Adipose tissue (tissue), 3 donors: ENCODE results near the gene GABRB1. TPM values are rescaled to one million over a fixed set of nuclear protein-coding genes. Genes with fewer than 3 reads are reported as not detected.

Experiments
- H3K27ac ChIP-seq: one replicate; pipeline ENCODE4 v1.5.1; 2013; ENCODE audit warnings: low read depth, low read length
- WGBS, 3 donors: extraction: QIAGEN DNeasy Blood & Tissue Kit; methylation state at CpG; one replicate each; pipeline ENCODE4 v1.1.7; 2013; 5-methylcytosine and 5-hydroxymethylcytosine counted together
- polyA plus RNA-seq, 3 donors: library from polyadenylated mRNA; stranded (reverse); fragments of 200-250 nt; gene quantifications; one replicate each; pipeline ENCODE4 v1.2.3, GENCODE V29; 2013
- donor health status: healthy with polysubstance abuse.
- donor health status: Bipolar disorder and iron deficiency.
- donor health status: healthy.

GABRB1 gene
- polyA plus RNA-seq, 3 donors = 0.22 TPM; not detected in 2

DNA sequence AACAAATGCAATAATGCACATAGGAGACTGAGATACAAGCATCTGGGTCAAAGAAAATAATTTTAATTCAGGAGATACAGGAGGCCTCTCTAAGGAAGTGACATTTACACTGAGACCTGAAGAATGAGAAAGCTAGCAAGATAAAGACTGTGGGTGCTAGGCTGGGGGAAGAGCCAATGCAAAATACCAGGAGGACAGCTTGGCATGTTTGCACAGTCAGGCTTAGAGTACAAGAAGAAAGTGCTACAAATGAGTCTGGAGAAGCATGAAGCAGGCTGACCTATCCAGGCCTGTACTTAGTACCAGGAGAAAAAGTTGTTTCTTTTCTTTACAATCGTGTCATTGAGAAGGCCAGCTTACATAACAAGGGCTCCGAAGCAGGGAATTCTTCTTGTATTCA is 56.9 kb downstream of the GABRB1 start:
- 46 to 77% (median 75%) methylated on average over 2 of the region's 2 CpGs for WGBS, 3 donors
- H3K27ac ChIP-seq = no peak overlapping the region

- H3K27ac ChIP-seq = no peak overlapping the region
- 50 to 84% (median 83%) methylated on average over 1 of the region's 1 CpG for WGBS, 3 donors
These were observed 64.5 kb downstream of the GABRB1 start for GRCh38 chr4:47095884-47096283.

GRCh38 chr4:47101453-47101852 is 70.1 kb downstream of the GABRB1 start:
- H3K27ac ChIP-seq = no peak overlapping the region
- 48 to 56% (median 48%) methylated on average over 1 of the region's 1 CpG for WGBS, 3 donors

- 77 to 86% (median 78%) methylated on average over 1 of the region's 1 CpG for WGBS, 3 donors
- H3K27ac ChIP-seq = no peak overlapping the region
These were observed 73.6 kb downstream of the GABRB1 start for GRCh38 chr4:47104986-47105385.

DNA sequence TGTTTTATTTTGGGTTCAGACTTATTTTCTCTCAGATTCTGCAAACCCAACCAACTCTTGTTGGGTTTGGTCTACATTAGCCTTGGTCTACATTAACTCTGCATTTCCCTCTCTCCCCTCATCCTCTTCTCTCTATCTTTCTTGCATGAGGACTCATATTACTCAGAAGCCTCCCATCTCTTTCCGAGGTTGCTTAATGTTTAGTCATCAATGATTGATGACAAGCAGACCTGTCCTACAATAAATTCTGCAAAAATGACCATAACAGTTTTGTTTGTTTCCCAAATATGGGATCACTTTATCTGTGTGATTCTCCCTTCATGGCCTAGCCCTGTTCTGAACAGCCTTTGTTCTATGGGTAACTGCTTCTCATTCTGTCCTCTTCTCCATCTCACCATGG is 75.2 kb downstream of the GABRB1 start:
- no peak overlapping the region for H3K27ac ChIP-seq
- 35 to 52% (median 44%) methylated on average over 1 of the region's 1 CpG for WGBS, 3 donors

- H3K27ac ChIP-seq = no peak overlapping the region
- WGBS, 3 donors = 79 to 90% (median 82%) methylated on average over 2 of the region's 2 CpGs
These were observed 78.0 kb downstream of the GABRB1 start for GRCh38 chr4:47109379-47109778.

- no peak overlapping the region for H3K27ac ChIP-seq
- 88 to 93% (median 92%) methylated on average over 1 of the region's 1 CpG for WGBS, 3 donors
These were observed 79.3 kb downstream of the GABRB1 start for GRCh38 chr4:47110546-47111132.

DNA sequence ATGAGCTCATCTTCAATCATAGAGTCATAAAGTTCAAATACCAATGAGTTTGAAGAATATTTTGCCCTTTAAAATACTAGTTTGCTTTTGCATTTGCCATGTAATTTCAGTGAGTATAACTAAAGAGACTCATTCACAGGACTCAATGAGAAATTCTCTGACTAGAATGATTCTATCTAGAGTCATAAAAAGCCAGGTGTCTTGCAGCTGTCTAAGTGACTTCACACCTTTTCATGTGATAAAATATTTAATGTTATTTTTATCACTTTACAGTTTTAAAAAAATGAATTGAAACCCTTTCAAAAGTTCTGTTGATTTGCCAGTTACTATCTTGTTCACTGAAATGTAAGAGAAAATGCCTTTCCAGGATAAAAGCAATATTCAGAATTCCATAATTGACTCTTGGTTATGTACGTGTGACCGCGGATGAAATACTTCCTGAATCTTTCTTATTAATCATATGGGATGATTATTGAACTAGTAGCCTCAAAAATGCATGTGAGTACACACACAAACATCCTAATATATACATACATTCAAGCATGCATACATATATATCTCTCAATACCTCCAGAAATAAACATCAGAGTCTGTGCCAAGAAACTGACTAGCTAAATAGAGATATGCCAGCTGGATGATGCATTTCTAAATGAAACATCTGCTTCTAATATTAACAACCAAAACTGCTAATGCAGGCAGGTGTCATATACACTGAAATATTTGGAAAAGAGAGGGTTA is 87.0 kb downstream of the GABRB1 start:
- no peak overlapping the region for H3K27ac ChIP-seq
- 52 to 63% (median 56%) methylated on average over 3 of the region's 3 CpGs for WGBS, 3 donors

DNA sequence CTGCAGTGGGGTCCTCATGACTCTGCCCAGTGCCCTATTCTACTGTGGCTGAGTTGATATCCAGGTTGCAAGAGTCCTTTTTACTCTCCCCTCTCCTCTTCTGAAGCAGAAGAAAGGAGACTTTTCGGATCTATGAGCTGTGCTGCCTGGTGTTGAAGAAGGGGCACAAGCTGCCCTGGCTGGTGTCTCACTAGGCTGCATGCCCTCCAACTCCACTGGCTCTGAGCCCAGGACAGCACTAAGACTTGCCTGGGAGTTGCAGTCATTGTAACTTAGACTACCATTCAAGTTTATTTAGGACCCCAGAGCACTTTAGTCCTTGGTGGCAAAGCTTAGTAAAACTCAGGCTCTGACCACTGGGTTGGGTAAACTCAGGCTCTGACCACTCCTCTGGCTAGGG is 89.4 kb downstream of the GABRB1 start:
- WGBS, 3 donors = 60 to 84% (median 73%) methylated on average over 1 of the region's 1 CpG
- no peak overlapping the region for H3K27ac ChIP-seq

DNA sequence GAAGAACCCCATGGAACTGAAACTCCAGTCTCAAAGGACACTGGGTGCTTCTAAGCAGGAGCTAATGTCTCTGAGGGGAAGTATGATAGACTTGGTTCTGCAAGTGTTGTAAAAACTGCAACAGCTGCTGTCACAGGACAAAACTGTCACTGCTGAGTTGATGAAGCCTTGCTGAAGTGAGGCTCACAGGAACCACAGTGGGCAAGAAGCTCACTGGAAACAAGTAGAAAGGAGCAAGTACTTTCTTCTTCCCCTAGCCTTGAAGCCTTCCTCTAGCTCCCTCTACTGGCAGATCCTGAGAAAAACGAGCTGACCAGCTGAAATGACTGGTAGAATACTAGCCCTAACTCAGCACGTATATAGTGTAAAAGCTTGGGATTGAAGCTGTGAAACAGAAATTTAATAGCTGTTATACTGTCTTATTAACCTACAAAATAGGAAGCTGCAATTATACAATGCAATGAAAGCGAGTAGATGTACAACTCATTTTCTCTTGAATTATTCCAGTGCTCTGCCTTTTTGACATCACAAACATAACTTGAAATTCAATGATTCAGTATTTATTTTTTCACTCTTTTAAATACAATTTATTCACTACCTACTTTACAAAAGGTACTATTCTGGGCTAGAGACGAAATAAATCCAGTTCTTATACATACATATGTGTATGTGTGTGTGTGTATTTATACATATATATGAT is 91.4 kb downstream of the GABRB1 start:
- no peak overlapping the region for H3K27ac ChIP-seq
- 3 to 15% (median 8%) methylated on average over 4 of the region's 4 CpGs for WGBS, 3 donors

GRCh38 chr4:47128991-47129390 is 97.6 kb downstream of the GABRB1 start:
- H3K27ac ChIP-seq = no peak overlapping the region
- WGBS, 3 donors = 83 to 97% (median 91%) methylated on average over 1 of the region's 1 CpG

DNA sequence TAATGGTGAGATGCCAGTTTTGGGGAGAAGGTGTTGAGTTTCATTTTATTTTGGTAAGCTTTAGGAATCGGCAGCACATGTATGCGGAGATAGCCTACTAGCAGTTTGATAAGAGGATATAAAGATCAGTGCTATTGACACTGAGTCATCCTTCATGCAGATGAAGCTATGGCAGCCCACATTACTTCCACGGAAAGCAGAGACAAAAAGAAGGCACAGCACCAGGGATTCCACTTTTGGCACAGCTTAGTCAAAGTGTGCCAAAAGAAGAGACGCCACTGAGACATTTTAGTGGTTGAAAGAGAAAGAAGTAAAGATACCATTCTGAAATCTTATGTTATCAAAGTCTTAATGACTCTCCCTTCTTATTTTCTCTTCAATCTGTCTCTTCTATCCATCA is 103.8 kb downstream of the GABRB1 start:
- 74 to 83% (median 82%) methylated on average over 4 of the region's 4 CpGs for WGBS, 3 donors
- H3K27ac ChIP-seq = no peak overlapping the region

GRCh38 chr4:47143261-47143660 is 111.9 kb downstream of the GABRB1 start:
- H3K27ac ChIP-seq = no peak overlapping the region
- WGBS, 3 donors = 68 to 74% (median 69%) methylated on average over 3 of the region's 3 CpGs

- WGBS, 3 donors = 27 to 37% (median 35%) methylated on average over 4 of the region's 4 CpGs
- H3K27ac ChIP-seq = no peak overlapping the region
These were observed 114.3 kb downstream of the GABRB1 start for GRCh38 chr4:47145630-47146029.

DNA sequence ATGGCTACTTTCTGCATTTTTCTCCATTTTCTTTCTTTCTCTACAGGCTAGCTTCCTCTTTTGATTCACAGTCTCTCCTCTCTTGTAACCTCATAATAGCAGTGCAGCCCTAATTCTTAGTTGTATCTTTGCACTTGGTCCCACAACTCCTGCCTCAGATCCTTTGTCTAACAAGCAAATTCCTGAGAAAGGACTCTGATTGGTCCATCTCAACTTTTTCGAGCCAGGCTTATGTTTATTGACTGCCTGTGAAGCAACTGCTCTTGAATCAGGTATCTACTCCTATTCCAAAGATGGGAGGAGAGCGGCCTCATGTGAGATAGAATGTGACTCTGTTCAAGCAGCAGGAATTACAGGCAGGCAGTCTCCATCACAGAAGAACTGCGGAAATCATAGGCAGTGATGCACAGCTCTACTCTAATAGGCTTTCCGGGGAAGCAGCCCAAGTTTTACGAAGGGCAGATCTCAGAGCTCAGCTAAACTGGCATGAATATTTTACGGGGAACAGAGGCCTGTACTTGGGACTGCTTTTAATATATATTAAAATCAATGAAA is 123.5 kb downstream of the GABRB1 start:
- H3K27ac ChIP-seq = no peak overlapping the region
- WGBS, 3 donors = 63 to 86% (median 71%) methylated on average over 6 of the region's 6 CpGs

DNA sequence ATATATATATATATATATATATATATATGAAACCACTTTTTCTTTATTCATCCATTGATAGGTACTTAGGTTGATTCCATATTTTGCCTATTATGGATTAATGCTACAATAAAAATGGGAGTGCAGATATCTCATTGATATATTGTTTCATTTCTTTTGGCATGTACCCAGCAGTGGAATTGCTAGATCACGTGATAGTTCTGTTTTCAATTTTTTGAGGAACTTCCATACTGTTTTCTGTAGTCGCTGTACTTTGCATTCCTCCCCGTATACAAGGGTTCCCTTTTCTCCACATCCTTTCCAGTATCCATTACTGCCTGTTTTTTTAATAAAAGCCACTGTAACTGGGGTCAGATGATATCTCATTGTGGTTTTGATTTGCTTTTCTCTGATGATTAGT is 124.6 kb downstream of the GABRB1 start:
- WGBS, 3 donors = 55 to 81% (median 59%) methylated on average over 3 of the region's 3 CpGs
- H3K27ac ChIP-seq = no peak overlapping the region

GRCh38 chr4:47160095-47160494 is 128.7 kb downstream of the GABRB1 start:
- no peak overlapping the region for H3K27ac ChIP-seq
- WGBS, 3 donors = 61 to 66% (median 61%) methylated on average over 3 of the region's 3 CpGs

DNA sequence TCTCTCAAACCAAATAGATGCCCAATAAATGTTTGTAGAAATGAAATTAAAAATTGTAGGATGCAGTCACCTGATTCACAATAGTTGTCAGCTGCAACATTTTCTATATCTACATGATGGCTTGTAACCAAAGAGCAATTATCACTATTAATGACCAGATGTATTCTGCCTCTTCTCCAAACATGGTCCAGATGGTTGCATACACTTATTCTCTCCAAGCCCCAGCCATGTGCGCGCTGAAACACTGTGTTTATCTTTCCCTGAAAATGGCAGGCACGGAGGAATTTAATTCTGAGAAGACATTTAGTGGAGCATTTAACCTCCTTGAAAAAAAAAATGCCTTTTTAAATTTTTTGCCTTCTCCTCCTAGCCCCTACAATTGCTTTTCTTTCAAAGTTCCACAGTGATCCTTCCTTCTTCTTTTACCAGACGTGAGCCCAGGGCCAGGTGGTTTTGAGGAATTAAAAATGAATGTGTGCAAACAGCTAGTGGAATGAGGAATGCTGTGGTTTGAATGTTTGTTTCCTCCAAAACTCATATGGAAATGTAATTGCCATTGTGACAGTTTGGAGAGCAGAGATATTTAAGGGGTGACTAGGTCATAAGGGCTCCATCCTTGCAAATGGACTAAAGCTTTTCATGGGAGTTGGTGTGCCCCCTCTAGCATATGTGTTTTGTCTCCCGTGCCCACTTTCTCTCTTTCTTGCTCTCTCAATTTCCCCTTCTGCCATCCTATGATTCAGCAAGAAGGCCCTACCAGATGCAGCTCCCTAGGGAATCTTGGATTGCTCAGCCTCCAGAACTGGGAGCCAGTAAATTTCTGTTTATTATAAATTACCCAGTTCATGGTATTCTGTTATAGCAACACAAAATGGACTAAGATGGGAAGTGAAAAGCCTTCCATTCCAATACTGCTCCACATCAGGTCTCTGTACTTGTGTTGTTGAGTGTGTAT is 136.0 kb downstream of the GABRB1 start:
- no peak overlapping the region for H3K27ac ChIP-seq
- 62 to 64% (median 62%) methylated on average over 5 of the region's 5 CpGs for WGBS, 3 donors
